Right kidney (tissue), 1 donor: ENCODE results near the gene BICDL1.
"Not testable (repeated sequence)": the region's sequence is repeated elsewhere in the genome, so short reads cannot be mapped to it uniquely, and the experiment has no call there.

Experiments used
- DNase-seq: peaks from one replicate; pipeline ENCODE4 v3.0.0-alpha.2; 2016

BICDL1 gene

DNA sequence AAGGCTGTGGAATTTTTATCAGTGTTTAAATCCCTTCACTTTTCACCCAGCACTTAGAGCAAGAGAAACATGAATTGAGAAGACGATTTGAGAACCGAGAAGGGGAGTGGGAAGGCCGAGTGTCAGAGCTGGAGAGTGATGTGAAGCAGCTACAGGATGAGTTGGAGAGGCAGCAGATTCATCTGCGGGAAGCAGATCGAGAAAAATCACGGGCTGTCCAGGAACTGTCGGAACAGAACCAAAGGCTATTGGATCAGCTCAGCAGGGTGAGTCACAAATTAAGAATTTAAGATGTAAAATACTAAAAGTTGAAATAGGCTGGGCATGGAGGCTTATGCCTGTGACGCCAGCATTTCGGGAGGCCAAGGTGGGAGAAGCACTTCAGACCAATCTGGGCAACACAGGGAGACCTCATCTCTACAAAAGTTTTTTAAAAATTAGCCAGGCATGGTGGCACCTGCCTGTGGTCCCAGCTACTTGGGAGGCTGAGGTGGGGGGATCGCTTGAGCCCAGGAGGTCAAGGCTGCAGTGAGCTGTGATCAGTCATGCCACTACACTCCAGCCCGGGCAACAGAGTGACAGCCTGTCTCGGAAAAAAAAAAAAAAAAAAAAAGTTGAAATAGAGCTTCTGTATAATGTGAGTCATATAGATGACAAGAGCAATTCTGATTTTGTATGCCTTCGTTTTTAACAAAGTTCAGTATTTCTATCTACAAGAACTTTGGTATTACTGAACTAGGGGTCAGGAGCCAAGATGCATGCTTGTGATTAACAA lies 9.6 kb downstream of the BICDL1 start:
- DNase-seq, result no peak

GRCh38 chr12:120000556-120000955 lies 11.5 kb downstream of the BICDL1 start:
- no peak for DNase-seq

GRCh38 chr12:120006258-120006975 lies 17.4 kb downstream of the BICDL1 start:
- DNase-seq, result no peak

DNA sequence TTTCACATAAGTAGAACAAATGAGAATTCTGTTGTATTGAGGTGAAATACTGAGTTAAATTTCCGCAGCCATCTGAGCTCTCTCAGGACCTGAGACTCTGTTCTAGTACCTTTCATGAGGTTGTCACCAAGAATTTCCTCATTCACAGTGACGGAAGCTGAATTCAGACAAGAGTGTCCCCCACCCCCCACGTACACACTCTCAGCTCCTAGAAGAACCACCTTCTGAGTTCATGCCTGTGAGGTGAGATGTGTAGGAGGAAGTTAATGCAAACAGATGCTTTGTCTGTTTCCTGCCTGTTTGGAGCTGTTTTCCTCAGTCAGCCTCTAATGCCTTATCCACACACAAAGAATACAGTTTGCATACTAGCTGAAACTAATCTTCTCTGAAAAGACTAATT lies 18.2 kb downstream of the BICDL1 start:
- DNase-seq, result no peak

- DNase-seq, result no peak
Observed at GRCh38 chr12:120010661-120011230, 21.7 kb downstream of the BICDL1 start.

- no peak for DNase-seq
Observed at GRCh38 chr12:120012067-120012621, 23.1 kb downstream of the BICDL1 start.

DNA sequence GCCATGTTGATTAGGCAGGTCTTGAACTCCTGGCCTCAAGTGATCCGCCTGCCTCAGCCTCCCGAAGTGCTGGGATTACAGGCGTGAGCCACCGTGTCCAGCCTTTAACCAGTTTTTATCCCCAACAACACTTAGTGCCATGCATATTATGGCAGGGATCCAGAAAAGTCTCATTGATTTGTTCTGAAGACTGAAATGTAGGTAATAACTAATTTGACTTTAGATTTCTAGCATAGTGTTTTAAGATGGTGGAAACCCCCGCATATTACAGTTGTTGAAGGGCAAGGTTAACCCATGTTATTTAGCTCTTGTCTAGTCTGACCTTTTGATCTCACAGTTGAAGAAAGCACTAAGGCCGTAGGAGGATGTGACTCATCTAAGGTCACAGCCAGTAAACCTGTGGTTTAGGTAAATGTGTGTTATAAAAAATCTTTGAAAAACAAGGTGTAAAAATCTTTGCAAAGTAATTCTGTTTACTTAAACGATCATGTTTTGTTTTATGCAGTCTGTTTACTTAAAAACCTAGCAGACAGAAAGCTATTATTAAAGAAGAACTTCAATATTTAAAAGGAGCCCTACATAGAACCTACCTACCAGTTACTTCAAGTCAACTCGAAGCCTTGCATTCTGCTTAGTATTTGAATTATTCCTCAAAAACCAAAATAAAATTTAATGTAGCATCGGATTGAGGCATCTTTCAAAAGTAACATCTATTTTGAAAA lies 24.8 kb downstream of the BICDL1 start:
- no peak for DNase-seq

DNA sequence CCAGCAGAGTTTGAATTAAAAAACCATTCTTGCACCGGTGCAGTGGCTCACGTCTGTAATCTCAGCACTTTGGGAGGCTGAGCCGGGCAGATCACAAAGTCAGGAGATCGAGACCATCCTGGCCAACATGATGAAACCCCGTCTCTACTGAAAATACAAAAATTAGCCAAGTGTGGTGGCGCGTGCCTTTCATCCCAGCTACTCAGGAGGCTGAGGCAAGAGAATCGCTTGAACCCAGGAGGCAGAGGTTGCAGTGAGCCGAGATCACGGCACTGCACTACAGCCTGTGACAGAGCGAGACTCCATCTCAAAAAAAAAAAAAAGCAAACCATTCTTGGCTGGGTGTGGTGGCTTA lies 25.3 kb downstream of the BICDL1 start:
- not testable (repeated sequence) for DNase-seq

DNA sequence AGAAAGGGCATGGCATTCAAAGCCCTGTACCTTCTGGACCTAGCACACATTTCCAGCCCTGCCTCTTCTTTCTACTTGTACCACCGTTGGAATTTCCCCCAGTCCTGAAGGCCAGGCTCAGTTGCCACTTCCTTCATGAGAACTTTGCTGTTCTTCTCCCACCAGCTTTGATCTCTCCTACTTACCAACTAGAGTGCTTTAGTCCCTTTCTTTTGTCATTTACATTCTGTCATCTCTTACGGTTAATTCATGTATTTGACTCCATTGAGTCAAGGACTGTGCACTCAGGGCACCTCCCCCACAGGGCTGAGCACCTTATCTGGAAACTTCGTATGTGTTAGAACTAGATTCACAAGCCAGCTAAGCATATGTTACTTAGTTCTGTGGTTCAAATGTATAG lies 26.3 kb downstream of the BICDL1 start:
- DNase-seq, result no peak

DNA sequence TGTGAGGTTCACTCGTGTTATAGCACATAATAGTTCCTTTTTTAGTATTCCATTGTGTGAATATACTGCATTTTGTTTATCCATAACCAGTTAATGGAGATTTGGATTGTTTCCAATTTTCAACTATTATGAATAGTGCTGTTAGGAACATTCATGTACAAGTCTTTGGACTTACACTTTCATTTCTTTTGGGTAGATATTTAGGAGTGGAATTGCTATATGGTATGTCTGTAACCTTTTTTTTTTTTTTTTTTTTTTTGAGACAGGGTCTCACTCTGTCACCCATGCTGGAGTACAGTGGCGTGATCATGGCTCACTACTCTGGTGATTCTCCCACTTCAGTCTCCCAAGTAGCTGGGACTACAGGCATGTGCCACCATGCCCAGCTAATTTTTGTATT lies 27.2 kb downstream of the BICDL1 start:
- DNase-seq, result not testable (repeated sequence)

GRCh38 chr12:120019197-120019596 lies 30.2 kb downstream of the BICDL1 start:
- no peak for DNase-seq

- DNase-seq, result no peak
Observed at GRCh38 chr12:120019938-120020337, 30.9 kb downstream of the BICDL1 start.

GRCh38 chr12:120024193-120024592 lies 35.2 kb downstream of the BICDL1 start:
- DNase-seq, result no peak

GRCh38 chr12:120025640-120026039 lies 36.6 kb downstream of the BICDL1 start:
- DNase-seq, result no peak

GRCh38 chr12:120032242-120032641 lies 43.2 kb downstream of the BICDL1 start:
- DNase-seq, result no peak

DNA sequence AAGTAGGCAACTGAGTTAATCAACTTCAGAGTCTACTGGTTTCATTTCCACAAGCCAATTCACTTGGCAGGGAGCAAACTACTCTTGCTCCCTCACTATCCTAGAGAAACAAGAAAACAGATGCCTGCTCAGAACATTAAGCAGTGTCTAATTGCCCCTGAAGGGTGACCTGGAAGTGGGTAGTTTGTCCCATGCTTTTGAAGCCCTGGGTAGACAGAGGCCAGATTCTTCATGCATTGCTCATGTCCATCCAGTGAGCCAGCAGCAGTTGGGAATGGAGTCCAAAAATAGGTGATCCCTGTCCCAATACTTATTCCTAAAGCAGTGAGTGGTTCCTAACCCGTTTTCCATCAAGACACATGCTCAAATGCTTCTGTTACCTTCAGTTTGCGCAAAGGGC lies 48.8 kb downstream of the BICDL1 start:
- DNase-seq, result no peak

DNA sequence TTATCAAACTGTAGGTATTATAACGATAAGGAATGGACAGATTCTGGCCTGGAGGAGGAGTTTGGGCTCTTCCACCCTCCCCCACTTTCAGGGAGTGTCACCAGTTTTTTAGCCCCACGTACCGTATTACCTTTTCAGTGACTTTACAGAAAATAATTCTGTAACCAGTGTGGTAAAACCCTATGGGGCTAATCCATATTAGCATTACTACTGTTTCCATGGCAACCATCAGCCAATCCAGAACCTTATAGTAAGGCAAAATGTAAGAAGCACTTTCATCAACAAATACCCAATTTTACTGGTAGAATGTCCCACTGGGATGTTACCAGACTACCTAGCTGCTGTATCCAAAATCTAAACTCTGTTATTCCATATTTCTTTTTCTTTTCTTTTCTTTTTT lies 50.7 kb downstream of the BICDL1 start:
- no peak for DNase-seq

DNA sequence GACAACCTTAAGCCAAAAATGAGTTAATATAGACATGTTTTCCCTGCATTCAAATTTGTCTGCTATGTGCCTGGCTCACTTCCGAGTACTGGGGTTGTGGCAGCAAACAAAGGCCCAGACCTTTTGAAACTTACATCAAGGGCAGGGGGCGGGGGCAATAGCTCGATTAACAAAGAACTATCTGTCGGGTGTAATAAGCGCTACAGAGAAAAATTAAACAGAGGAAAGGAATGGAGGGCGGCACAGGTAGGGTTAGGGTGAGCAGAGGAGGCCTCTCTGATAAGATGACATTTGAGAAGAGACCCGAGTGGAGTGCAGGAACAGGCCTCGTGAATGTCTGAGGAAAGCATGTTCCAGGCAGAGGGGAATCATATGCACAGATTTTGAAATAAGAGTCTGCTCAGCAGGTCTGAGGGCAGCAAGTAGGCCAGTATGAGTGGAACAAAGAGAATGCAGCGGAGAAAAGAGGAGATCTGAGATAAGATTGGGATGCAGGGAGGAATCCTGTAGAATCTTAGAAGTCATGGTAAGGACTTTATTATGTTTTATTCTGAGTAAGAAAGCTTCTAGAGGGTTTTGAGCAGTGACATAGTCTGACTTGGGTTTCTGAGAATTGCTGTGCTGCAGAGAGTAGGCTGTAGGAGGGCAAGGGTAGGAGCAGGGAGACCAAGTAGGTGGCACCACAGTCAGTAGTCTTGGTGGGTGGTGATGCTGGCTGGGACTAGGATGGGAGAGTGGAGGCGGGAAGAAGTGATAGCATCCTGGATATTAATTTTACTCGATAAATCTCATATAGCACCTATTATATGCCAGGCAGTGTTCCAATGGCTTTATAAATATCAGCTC lies 52.6 kb downstream of the BICDL1 start:
- no peak for DNase-seq

- DNase-seq, result not testable (repeated sequence)
Observed at GRCh38 chr12:120045367-120045766, 56.3 kb downstream of the BICDL1 start.

DNA sequence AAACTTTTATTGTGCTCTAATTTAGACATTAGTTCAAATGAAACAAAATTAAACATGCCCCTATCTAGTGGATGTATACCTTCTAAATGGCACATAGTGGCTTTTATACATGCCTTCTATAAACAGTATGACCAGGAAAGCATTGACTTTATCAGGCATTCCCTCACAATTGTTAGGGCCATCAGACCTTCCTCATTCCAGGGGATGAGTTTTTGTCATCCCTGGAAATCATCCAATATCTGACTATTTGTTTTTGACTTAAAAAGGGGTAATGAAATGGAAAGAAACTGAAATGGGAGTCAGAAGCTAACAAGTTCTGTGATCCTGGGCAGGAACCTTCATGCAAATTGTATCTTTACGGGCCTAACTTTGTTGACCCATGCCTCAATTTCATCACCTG lies 58.0 kb downstream of the BICDL1 start:
- DNase-seq, result no peak

- no peak for DNase-seq
Observed at GRCh38 chr12:120048263-120048662, 59.2 kb downstream of the BICDL1 start.

DNA sequence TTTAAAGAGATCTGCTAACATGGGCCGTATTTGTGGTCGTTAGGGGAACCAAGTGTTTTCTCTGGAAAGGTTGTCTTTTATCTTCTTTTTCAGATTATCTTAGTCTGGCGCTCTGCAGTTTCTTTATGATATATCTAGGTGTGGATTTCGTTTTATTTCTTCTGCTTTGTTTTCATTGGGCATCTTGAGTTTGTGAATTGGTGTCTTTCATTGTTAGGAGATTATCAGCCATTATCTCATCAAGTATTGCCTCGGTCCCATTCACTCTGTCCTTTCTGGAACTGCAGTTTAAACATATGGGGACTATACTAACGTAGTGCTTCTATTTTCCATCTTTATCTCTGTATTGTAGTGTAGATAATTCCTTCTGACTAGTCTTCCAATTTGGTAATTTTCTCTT lies 60.4 kb downstream of the BICDL1 start:
- no peak for DNase-seq
